Measurements from ENCODE around the gene PXT1.
"Not testable (repeated sequence)": the region's sequence is repeated elsewhere in the genome, so short reads cannot be mapped to it uniquely, and the experiment has no call there.

The PXT1 gene, protein sequence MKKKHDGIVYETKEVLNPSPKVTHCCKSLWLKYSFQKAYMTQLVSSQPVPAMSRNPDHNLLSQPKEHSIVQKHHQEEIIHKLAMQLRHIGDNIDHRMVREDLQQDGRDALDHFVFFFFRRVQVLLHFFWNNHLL

DNA sequence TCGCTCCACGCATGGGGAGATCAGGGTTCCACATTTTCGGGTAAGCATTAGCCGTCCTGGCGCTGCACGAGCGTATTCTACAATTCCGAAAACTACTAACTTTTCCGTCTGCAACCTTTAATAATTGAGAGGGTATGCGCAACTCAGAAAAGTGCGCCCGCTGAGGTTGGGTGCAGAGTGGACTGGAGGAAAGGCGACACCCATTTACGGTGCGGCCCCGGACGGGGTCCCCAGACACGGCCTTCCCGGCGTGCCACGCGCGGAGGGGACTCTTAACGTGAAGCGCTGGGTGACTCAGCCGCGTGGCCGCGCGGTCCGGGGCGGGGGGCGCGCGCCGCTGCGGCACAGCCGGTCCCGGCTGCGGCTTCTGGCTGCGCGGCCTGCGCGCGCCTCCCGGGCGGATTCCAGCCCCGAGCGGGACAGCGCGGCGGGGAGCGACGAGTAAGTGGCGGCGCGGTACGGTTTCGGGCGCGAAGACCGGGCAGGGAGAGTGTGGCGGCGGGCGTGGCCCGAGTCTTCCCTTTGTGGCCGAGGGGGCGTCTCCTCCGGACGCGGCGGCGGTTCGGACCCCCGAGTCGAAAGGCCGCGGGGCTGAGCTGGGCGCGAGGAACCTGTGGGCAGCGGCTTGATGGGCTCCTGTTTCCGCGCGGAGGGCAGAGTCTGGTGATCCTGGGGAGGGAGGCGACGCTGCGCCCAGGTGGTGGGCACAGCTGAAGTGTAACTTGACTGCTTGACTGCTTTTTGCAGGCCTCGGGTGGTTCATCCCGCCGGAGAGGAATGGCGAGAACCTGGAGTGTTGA is at the start of gene PXT1, which contains the start of gene KCTD20:
TSS of gene PXT1 (minus strand) at position 184 of the 800 bp plus-strand sequence. CDS start 16,772 bp downstream, outside the sequence.
TSS of gene KCTD20 (plus strand) at position 330 of the 800 bp plus-strand sequence. CDS start 27,098 bp downstream, outside the sequence.
- TF ChIP-seq, protein P1, sequence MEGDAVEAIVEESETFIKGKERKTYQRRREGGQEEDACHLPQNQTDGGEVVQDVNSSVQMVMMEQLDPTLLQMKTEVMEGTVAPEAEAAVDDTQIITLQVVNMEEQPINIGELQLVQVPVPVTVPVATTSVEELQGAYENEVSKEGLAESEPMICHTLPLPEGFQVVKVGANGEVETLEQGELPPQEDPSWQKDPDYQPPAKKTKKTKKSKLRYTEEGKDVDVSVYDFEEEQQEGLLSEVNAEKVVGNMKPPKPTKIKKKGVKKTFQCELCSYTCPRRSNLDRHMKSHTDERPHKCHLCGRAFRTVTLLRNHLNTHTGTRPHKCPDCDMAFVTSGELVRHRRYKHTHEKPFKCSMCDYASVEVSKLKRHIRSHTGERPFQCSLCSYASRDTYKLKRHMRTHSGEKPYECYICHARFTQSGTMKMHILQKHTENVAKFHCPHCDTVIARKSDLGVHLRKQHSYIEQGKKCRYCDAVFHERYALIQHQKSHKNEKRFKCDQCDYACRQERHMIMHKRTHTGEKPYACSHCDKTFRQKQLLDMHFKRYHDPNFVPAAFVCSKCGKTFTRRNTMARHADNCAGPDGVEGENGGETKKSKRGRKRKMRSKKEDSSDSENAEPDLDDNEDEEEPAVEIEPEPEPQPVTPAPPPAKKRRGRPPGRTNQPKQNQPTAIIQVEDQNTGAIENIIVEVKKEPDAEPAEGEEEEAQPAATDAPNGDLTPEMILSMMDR (IDR thresholded peaks at IDR 0.05; ENCODE audit: low read depth, low read length) = no peak
- DNase-seq (ENCODE audit: extremely low read depth, low read depth) = no peak

DNA sequence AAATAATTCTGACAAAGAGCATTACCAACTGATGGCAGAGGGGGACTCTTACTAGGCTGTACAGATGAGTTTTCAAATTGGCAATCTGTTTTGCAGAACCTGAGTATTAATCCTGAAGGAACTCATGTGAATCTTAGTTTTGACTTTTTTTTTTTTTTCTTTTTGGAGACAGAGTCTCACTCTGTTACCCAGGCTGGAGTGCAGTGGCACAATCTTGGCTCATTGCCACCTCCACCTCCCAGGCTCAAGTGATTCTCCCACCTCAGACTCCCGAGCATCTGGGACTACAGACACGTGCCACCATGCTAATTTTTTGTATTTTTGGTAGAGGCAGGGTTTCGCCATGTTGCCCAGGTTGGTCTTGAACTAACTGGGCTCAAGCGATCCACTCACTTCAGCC is 49.4 kb upstream of the PXT1 start:
- TF ChIP-seq, protein P1 (IDR thresholded peaks at IDR 0.05; ENCODE audit: low read depth, low read length) = no peak
- DNase-seq (ENCODE audit: extremely low read depth, low read depth) = no peak

DNA sequence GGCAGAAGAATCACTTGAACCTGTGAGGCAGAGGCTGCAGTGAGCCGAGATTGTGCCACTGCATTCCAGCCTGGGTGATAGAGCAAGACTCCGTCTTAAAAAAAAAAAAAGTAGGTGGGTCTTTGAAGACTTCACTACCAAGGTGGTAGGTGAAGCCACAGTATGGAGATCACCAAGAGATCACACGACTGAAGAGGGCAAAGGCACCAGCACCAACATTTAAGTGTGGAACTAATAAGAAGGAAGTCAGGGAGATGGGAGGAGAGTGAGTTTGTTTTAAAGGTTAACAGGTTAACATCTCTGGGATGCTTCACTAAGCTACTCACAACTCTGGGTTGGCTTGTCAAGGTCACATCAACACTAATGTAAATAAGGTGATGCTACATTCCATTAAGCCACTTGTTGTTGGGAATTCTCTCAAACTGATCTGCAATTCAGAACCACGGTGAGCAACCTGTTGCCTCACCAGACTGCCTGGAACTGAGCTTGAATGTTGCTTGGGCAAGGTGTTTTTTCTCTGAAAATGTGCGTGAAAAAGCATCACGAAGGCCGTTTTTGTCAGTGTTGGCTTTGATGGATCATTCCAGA is 48.8 kb upstream of the PXT1 start:
- TF ChIP-seq, protein P1 (IDR thresholded peaks at IDR 0.05; ENCODE audit: low read depth, low read length) = no peak
- no peak for DNase-seq (ENCODE audit: extremely low read depth, low read depth)

DNA sequence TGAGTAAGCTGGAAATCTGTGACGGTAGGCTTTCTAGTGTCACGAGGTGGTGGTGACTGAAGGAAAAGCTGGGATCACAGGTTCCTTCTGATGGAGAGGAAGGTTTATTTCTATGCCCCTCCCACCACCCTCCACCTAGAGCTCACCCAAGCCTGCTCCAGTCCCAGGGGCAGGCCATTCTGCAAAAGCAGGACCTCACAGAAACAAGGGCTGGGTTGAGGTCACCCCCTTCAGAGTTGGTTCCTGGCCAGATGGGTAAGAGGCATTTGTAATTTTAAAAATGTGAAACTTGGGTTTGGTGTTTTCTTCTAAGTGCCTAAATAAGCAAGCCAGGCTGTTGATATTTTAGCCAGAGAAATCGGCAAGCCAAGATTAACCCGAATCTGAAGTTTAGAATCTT is 46.8 kb upstream of the PXT1 start:
- no peak for DNase-seq (ENCODE audit: extremely low read depth, low read depth)
- TF ChIP-seq, protein P1 (IDR thresholded peaks at IDR 0.05; ENCODE audit: low read depth, low read length) = no peak

DNA sequence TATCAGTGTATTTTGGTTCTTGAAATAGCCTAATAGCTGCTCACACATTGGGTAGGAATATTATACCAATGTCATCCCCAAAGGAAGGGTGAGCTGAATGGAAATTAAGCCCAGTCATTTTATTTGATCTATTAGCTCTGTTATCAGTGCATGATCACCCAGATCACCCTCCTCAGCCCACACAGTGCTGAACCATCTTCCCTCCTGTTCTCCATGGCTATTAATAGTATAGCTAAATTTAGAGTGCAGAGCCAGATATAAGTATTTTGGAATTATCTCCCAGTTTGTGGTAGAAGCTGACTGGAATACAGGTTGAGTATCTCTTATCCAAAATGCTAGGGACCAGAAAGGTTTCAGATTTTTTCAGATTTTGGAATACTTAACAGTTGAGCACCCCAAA is 45.6 kb upstream of the PXT1 start:
- TF ChIP-seq, protein P1 (IDR thresholded peaks at IDR 0.05; ENCODE audit: low read depth, low read length) = no peak

DNA sequence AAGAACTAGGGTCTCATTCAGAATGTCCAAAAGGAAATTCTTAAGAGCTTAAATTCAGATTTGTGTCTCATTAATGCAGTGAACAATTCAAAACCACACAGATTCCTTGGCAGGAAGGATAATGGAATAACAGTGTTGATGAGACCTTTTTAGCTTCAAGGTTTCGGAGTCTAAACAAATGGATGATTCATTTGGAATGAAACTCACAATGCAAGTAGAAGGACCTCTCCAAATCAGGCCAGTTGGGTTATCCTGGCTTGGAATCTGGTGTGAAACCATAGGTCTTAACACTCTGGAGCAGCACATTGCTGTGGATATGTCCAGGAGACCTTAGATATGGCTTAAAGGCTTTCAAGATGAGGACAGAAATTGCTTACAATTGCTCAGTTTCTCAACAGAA is 45.0 kb upstream of the PXT1 start:
- TF ChIP-seq, protein P1 (IDR thresholded peaks at IDR 0.05; ENCODE audit: low read depth, low read length) = no peak
- DNase-seq (ENCODE audit: extremely low read depth, low read depth) = no peak

More for the DNA sequence above, 45.6 kb upstream of the PXT1 start:
- DNase-seq (ENCODE audit: extremely low read depth, low read depth) = no peak

DNA sequence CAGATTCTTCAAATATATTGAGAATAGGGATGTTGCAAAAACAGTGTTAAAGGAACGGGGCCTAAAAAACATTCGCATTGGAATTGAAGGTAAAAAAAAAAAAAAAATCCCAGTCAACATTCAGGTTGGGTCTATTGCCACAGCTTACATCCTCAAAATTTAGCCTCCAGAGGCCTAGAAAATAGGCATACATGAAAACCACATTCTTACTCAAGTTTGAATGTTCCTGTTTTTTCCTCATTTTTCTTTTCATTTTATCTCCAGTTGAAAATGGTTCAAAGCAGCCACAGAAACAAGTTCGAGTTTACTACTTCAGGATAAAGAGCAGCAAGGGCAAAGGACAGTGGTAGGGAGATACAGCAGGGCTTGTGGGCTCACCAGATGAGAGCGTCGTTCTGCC is 42.1 kb upstream of the PXT1 start:
- TF ChIP-seq, protein P1 (IDR thresholded peaks at IDR 0.05; ENCODE audit: low read depth, low read length) = no peak
- DNase-seq (ENCODE audit: extremely low read depth, low read depth) = no peak

DNA sequence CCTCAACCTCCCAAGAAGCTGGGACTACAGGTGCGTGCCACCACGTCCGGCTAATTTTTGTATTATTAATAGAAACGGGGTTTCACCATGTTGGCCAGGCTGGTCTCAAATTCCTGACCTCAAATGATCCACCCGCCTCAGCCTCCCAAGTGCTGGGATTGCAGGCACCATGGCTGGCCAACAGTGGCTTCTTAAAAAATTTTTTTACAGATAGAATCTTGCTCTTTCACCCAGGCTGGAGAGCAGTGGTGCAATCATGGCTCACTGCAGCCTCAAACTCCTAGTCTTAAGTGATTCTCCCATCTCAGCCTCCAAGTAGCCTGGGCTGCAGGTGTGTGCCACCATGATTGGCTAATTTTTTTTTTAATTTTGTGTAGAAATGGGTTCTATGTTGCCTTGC is 40.7 kb upstream of the PXT1 start:
- DNase-seq (ENCODE audit: extremely low read depth, low read depth) = not testable (repeated sequence)

Measured in AG09319 (cell line).